ENCODE results near the gene JAM3.
"Not testable (repeated sequence)": the region's sequence is repeated elsewhere in the genome, so short reads cannot be mapped to it uniquely, and the experiment has no call there.

The JAM3 gene

GRCh38 chr11:134082990-134083389 lies 14.1 kb downstream of the JAM3 start:
- no peak for TF ChIP-seq ZNF274 (IDR thresholded peaks at IDR 0.05; ENCODE audit: low read depth, low read length)
- H3K4me3 ChIP-seq (ENCODE audit: low read length), result no peak overlapping the region

GRCh38 chr11:134086376-134086775 lies 17.5 kb downstream of the JAM3 start:
- no peak for TF ChIP-seq ZNF274 (IDR thresholded peaks at IDR 0.05; ENCODE audit: low read depth, low read length)
- H3K4me3 ChIP-seq (ENCODE audit: low read length), result no peak overlapping the region

- H3K4me3 ChIP-seq (ENCODE audit: low read length), result not testable (repeated sequence)
Observed at GRCh38 chr11:134092006-134092405, 23.1 kb downstream of the JAM3 start.

DNA sequence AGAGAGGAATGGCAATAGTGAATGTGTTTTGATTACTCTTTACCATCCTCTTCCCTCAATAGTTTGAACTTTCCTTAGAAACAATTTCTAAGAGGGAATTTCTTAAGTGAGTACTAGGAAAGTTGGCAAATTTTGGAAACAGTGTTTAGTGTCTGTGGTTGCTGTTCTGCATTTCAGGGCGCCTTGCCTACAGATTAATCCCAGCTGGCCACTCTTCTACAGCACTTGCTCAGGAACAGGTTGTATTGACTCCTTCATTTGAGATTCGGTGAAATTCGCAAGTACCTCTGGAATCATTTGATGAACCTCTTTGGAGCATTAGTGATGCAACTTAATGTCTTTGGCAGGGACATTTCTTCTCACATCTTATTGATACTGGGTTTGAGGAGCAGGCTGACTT lies 28.3 kb downstream of the JAM3 start:
- TF ChIP-seq ZNF274 (IDR thresholded peaks at IDR 0.05; ENCODE audit: low read depth, low read length), result no peak
- H3K4me3 ChIP-seq (ENCODE audit: low read length), result no peak overlapping the region

DNA sequence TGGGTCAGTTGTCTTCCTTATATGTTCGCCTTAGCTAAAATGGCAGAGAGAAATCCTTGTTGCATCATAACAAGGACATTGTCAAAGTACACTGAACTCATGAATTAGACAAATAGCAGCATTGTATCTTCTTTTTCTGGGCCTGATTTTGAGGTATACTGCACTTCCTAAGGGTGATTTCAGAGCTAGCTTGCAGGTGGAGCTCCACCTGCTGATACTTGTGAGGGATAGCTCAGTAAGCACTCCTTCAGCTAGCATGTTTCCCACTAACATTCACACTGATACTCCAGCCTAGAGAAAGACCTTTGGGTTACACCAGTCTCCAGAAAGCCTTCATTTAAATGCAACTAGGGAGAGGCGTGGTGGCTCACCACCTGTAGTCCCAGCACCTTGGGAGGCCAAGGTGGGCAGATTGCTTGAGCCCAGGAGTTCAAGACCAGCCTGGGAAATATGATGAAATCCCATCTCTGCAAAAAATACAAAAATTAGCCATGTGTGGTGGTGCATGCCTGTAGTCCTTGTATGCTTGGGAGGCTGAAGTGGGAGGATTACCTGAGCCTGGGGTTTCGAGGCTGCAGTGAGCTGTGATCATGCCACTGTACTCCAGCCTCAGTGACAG lies 29.8 kb downstream of the JAM3 start:
- TF ChIP-seq ZNF274 (IDR thresholded peaks at IDR 0.05; ENCODE audit: low read depth, low read length), result no peak
- no peak overlapping the region for H3K4me3 ChIP-seq (ENCODE audit: low read length)

- H3K4me3 ChIP-seq (ENCODE audit: low read length), result no peak overlapping the region
- no peak for TF ChIP-seq ZNF274 (IDR thresholded peaks at IDR 0.05; ENCODE audit: low read depth, low read length)
Observed at GRCh38 chr11:134100171-134100570, 31.3 kb downstream of the JAM3 start.

- TF ChIP-seq ZNF274 (IDR thresholded peaks at IDR 0.05; ENCODE audit: low read depth, low read length), result no peak
- no peak overlapping the region for H3K4me3 ChIP-seq (ENCODE audit: low read length)
Observed at GRCh38 chr11:134101282-134101681, 32.4 kb downstream of the JAM3 start.

DNA sequence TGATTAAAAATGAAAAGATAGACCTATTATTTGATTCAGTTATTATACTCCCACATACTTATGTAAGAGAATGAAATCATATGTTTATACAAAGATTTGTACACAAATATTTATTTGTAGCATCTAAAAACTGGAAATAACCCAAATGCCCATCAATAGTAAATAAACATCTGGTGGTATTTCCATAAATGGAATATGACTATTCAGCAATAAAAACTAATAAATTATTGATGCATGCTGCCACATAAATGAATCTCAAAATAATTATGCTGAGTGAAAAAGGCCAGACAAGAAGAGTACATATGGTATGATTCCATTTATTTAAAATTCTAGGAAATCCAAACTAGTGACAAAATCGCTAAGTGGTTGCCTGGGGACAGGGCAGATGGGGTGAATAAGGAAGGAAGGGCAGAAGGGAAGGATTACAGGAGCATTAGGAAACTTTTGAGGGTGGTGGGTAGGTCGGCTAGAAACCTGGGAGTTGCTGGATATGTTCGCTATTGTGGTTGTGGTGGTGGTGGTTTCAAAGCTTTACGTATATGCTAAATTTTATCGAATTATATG lies 41.5 kb downstream of the JAM3 start:
- TF ChIP-seq ZNF274 (IDR thresholded peaks at IDR 0.05; ENCODE audit: low read depth, low read length), result no peak
- no peak overlapping the region for H3K4me3 ChIP-seq (ENCODE audit: low read length)

DNA sequence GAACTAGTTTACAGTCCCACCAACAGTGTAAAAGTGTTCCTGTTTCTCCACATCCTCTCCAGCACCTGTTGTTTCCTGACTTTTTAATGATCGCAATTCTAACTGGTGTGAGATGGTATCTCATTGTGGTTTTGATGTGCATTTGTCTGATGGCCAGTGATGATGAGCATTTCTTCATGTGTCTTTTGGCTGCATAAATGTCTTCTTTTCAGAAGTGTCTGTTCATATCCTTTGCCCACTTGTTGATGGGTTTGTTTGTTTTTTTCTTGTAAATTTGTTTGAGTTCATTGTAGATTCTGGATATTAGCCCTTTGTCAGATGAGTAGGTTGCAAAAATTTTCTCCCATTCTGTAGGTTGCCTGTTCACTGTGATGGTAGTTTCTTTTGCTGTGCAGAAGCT lies 44.9 kb downstream of the JAM3 start:
- H3K4me3 ChIP-seq (ENCODE audit: low read length), result not testable (repeated sequence)

DNA sequence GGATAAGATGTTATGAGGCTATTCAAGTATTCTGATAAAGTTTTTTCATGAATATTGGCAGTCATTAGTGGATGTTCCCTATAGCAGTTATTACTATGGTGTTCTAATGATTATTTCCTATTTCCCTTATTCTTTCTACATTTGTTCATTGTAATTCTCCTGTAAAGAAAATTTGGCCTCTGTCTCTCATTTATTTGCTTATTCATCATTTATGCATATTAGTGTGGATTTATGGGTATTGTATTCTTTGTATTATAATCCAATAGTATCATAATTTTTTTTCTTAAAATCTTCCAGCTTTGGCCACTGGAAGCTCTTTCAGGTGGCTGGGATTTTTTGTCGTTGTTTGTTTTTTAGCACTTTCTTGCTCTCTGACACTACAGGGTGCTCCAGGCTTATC lies 47.3 kb downstream of the JAM3 start:
- no peak overlapping the region for H3K4me3 ChIP-seq (ENCODE audit: low read length)
- no peak for TF ChIP-seq ZNF274 (IDR thresholded peaks at IDR 0.05; ENCODE audit: low read depth, low read length)

- no peak for TF ChIP-seq ZNF274 (IDR thresholded peaks at IDR 0.05; ENCODE audit: low read depth, low read length)
- no peak overlapping the region for H3K4me3 ChIP-seq (ENCODE audit: low read length)
Observed at GRCh38 chr11:134118006-134118405, 49.1 kb downstream of the JAM3 start.

DNA sequence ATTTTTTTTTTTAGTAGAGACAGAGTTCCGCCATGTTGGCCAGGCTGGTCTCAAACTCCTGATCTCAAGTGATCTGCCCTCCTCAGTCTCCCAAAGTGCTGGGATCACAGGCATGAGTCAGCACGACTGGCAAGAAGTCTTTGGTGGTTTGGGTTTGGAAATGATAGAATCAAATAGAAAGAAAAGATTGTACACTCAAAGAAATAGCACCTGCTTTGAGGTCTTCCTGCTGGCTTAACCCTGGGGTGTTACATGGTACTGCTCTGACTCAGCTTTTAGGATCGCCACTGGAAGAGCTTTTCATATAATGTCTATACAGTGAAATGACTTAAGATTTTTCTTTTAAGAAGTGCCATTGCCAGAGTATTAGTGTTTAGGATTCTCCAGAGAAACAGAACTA lies 50.2 kb downstream of the JAM3 start:
- no peak for TF ChIP-seq ZNF274 (IDR thresholded peaks at IDR 0.05; ENCODE audit: low read depth, low read length)
- H3K4me3 ChIP-seq (ENCODE audit: low read length), result no peak overlapping the region

DNA sequence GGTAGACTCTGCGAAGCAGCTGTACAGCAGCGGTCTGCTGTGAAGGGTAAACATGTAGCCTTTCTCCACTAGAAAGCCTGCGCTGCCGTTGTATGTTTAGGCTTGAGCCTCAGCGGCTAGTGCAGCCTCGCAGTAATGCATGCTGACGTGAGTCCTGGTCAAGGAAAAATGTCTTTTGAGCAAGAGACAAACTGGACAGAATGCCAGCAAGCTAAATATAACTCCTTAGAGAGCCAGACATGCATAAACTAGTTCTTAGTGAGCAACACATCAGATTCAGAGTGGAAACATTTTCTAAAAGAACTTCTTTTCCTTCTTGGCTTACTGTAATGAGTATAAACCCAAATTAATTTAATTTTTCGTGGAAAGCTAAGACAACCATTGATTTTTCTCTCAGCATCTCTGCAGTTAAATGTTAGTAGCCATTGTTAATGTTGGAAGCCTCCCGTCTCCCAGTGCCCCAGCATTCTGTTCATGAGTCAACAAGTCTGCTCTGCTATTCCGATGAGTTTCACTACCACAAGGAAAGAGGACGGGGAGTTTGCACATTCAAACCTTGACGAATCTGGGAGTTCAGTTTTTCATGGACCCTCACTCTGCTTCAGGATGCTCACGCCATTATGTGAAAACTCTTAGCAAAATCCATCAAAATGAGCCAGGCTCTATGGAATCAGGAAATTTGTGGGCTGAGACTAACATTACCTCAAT lies 51.4 kb downstream of the JAM3 start:
- no peak for TF ChIP-seq ZNF274 (IDR thresholded peaks at IDR 0.05; ENCODE audit: low read depth, low read length)
- H3K4me3 ChIP-seq (ENCODE audit: low read length), result no peak overlapping the region

GRCh38 chr11:134120921-134121526 lies 52.2 kb downstream of the JAM3 start:
- TF ChIP-seq ZNF274 (IDR thresholded peaks at IDR 0.05; ENCODE audit: low read depth, low read length), result no peak
- no peak overlapping the region for H3K4me3 ChIP-seq (ENCODE audit: low read length)

All from GM08714 (cell line).